GM21786 (cell line): Measurements from ENCODE around the gene P2RY14.
A peak's percentile ranks its signal among the peaks of the same experiment; 100 is the strongest.
"Not testable (repeated sequence)": the region's sequence is repeated elsewhere in the genome, so short reads cannot be mapped to it uniquely, and the experiment has no call there.

Experiments used
- ATAC-seq: cut with Tn5 transposase; IDR thresholded peaks from one replicate; pipeline ENCODE4 v1.9.1; 2021; ENCODE audit not compliant: unreplicated experiment

The P2RY14 gene

GRCh38 chr3:151264605-151265004, 13.7 kb downstream of the P2RY14 start:
- no peak for ATAC-seq

DNA sequence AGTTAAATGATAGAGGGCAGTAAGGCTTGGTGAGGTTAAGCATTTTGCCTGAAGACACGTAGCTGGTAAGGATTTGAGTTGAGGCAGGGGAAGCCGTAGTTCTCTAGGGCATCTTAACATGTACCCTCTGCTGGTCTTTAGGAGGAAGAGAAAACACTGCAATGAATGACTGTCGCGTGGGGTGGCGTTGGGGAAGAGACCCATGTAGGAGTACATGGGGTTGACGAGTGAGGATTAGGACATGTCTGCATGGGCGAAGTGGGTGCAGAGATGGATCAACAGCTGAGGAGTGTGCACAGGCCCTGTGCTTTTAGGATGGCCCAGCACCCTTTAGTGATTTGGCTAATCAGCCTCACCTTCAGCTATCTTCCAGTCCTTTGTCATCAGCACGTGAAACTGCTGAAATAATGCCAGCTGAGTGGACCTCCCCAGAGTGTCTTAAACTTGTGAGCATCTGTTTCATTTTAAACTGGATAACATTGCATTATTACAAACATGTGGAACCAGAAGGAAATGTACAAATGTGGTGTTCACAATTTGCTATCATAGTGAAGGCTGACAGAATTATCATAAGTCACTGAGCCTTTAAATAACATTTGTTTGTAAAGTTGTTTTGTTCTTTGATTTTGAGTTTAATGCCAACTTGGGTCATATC, 15.3 kb downstream of the P2RY14 start:
- ATAC-seq, result no peak

GRCh38 chr3:151259664-151260063, 18.7 kb downstream of the P2RY14 start:
- no peak for ATAC-seq

DNA sequence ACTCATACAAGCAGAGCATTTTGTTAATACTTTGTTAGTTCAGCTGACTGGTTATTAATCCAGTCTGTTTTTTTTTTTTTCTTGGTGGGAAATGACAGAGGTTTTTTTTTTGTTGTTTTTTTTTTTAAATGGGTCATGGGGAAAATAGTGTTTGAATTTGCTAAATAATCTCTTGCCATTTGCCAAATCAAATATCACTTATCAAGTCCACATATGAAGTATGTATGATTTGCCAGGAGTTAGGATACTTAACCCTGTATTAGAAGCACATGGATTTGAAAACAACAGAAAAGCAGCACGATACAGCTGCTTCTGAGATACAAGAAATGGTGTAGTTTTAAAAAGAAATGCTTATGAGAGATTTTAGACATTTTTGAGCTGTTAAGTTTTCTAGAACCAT, 21.6 kb downstream of the P2RY14 start:
- ATAC-seq, result no peak

GRCh38 chr3:151248772-151249337, 29.5 kb downstream of the P2RY14 start:
- no peak for ATAC-seq

DNA sequence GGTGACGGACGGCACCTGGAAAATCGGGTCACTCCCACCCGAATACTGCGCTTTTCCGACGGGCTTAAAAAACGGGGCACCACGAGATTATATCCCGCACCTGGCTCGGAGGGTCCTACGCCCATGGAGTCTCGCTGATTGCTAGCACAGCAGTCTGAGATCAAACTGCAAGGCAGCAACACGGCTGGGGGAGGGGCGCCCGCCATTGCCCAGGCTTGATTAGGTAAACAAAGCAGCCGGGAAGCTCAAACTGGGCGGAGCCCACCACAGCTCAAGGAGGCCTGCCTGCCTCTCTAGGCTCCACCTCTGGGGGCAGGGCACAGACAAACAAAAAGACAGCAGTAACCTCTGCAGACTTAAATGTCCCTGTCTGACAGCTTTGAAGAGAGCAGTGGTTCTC, 36.3 kb downstream of the P2RY14 start:
- ATAC-seq, result not testable (repeated sequence)

- ATAC-seq, result no peak
Observed at GRCh38 chr3:151236736-151237135, 41.6 kb downstream of the P2RY14 start.

GRCh38 chr3:151236316-151236715, 42.0 kb downstream of the P2RY14 start:
- no peak for ATAC-seq

DNA sequence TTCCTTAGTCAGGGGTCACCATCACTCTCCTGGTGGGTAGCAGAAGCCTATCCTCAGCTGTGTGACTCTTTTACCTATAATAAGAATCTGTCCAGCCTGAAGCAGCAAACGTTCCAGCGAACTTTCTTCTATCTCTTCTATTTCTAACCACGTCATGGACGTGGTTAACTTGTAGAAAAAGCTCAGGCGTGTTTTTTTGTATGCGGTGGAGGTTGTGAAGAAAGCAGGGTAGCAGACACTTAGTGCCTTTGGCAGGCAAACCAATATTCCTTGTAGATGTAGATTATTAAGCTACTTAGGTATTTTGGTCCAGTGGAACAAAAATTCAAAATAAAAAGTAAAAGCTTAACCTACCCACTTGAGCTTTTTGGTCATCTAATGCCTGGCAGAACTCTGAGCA, 43.5 kb downstream of the P2RY14 start:
- ATAC-seq, result no peak

DNA sequence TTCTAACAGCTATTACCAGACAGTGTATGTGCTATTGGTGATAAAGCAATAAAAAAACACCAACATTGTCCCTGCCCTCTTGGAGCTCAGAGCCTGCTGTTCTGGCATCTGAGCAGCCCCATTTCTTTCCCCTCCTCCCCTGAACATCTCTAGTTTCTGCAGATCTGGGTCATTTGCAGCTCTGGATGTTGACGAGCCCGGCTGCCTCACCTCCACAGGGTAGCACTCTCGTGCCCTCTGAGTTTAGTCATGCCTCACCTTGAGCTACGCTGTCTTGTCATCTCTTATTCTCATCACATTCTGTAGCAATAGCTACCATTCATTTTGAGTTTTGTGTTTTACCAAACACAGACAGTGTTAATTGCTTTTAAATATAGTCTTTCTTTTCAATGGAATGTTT, 45.4 kb downstream of the P2RY14 start:
- ATAC-seq, result no peak

- not testable (repeated sequence) for ATAC-seq
Observed at GRCh38 chr3:151232403-151232802, 45.9 kb downstream of the P2RY14 start.

DNA sequence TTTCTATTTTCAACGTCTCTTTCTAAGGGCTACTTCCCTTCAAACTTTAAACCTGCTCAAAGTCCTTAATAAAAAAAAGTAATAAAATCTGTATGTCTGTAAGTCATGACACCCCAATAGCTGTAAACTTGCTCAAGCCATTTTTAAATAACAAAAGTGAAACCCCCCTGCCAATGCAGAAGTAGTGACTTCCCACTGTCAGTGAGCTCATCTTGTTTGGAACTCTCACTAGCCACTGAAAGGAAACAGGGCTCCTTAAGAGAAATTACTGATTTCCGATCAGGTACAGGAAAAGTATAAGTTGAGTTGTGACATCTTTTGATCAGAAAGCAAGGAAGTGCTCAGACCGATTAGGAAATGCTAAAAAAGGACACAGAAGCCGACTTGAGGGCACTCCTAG, 47.7 kb downstream of the P2RY14 start:
- peak; percentile 50 for ATAC-seq

DNA sequence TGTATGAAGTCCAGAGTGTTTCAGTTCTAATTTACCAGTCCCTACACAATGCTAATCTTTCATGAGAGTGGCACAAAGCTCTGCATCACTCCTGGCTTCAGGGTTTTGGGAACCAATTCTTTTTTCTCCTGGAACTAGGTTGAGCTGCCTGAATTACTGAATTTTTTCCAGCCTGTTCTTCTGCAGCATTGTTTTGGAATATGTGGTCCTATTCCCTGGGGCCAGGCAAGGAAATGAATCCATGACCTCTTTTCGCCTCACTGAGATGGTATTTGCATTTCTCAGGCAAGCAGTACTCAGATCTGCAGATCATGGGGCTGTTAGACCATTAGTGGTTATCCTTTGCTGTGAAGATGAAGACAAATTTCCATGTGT, 49.7 kb downstream of the P2RY14 start:
- no peak for ATAC-seq

GRCh38 chr3:151227807-151228665, 50.3 kb downstream of the P2RY14 start:
- peak; percentile 83 for ATAC-seq

GRCh38 chr3:151227266-151227806, 51.0 kb downstream of the P2RY14 start:
- ATAC-seq, result peak; percentile 27

GRCh38 chr3:151226825-151227224, 51.5 kb downstream of the P2RY14 start:
- no peak for ATAC-seq

DNA sequence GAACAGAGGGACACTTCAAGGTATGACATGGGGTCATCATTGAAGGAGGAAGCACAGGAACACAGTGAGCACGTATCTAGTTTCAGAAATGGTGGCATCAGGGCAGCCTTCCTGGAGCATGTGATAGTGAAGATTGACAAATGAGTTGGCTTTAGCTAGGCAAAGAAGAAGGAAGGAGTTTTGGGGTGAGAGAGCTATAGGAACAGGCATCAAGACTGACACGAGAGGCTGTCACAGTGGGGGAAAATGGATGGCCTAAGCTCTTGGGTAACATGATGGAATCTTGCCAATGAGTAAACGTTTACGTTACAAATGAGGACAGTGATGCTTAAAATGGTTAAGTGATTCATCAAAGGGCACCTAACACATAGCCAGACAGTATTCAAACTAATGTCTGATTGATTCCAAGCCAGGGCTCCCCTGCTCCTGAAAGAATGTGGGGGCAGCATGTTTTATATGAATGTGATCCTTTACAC, 52.2 kb downstream of the P2RY14 start:
- ATAC-seq, result no peak

DNA sequence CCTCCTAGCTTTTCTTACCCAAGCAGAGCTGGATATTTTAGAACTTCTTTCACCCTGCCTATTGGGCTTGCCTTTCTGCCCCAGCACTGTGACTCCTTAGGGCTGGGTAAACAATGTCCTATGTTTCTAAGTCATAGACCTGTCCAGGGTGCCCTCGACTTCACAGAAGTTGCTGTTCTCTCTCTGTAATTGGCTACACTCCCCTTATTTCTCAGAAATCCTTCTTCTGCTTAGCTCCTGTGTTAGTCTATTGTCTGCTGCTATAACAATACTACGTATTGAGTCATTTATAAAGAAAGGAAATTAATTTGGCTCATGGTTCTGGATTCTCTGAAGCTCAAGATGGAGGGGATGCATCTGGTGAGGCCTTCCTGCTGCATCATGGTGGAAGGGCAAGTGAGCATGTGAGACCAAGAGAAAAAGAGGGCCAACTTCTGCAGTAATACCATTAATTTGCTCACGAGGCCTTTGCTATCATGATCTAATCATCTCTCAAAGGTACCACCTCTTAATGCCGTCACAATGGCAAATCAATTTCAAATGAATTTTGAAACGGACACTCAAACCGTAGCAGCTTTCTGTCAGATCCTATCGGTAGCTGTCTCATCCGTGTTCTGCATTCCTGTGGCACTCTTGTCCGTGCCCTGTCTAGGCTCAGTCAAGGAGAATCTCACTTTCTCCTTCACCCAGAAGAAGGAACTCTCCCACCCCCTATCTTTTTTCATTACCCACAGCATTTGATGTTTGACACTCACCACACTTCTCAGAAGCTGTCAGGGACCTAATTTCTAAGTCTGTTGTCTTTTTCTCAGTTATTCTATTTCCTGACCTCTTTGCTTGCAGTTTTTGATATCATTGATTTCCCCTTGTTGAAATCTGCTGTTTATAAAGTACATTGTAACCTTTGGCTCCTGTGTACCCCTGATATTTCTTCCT, 53.0 kb downstream of the P2RY14 start:
- ATAC-seq, result no peak

GRCh38 chr3:151224268-151224866, 54.0 kb downstream of the P2RY14 start:
- ATAC-seq, result no peak

DNA sequence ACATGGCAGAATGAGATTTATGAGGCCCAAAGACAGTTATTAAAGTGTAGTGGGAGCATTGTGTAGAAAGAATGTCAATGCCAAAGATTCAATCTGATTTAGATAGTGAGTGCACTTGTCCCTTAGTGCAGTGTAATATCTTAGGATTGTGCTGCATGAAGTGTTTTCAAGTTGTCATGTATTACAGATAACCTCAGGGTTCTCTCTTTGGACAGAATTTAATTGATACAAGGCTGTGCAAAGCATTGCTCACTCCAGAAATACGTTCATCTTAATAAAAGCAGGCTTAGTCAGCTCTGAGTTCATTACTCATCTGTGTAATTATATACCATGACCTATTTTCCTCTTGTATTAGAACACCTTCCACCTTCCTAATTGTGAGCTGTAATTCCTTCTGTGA, 59.3 kb downstream of the P2RY14 start:
- no peak for ATAC-seq
